Gastroesophageal sphincter (tissue), 3 donors: ENCODE measurements around the gene OR14I1.

Source experiments
- POLR2A ChIP-seq, 2 donors: fragments of 450-650 bp; IDR thresholded peaks; one replicate each; pipeline ENCODE4 v1.6.1; 2017; ENCODE audit warnings: antibody characterized with exemption in 2 of 2, mild to moderate bottlenecking in 2 of 2, moderate library complexity in 1 of 2
- POLR2AphosphoS5 ChIP-seq: sonication (generic); formaldehyde crosslinking; IDR thresholded peaks from one replicate; pipeline ENCODE4 v1.6.1; 2017; ENCODE audit warnings: antibody characterized with exemption
- TF ChIP-seq, protein P1 (sequence below), 4 experiments: fragments of 200-600 bp in 2 of 4; fragments of 450-650 bp in 2 of 4; sonication (generic) in 1 of 4; IDR thresholded peaks; one replicate each; pipeline ENCODE4 v1.5.1; 2017 to 2019; ENCODE audit warnings: antibody characterized with exemption in 4 of 4, mild to moderate bottlenecking in 2 of 4, moderate library complexity in 2 of 4

DNA sequence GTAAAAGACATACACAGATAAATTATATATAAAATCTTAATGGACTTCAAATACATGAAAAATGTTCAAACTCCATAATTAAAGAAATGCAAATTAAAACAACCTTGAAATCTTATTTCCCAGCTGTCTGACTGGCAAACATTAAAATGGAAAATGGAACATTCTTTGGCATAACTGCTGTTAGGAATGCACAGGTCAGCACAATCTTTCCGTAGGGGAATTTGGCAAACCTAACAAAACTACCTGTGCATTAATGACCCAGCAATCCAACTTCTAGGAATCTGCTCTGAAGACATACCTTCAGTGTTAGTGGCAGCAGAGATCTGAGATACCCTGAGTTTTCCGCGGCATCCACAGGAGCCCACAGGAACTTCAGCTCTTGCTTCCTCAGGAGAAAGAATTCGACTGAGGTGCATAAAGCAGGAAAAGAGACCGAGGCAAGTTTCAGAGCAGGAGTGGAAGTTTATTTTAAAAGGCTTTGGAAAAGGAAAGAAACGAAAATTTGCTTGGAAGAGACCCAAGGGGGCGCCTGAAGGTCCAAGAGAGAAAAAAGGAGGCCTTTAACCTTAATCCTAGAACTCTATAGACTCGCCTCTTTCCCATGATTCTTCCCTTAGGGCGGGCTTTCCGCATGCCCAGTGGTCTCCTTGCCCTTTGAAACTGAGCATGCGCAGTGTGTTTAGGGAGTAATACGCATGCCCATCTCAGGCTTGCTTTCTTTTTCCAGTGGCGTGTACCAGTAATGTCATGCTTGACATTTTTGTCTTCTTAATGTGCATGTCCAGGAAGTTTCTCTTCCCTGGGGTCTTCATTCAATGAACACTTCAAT lies 28.2 kb upstream of the OR14I1 start:
- TF ChIP-seq POLR2A (IDR thresholded peaks at IDR 0.05) (no peak), POLR2AphosphoS5 (no peak)
- TF ChIP-seq, protein P1, sequence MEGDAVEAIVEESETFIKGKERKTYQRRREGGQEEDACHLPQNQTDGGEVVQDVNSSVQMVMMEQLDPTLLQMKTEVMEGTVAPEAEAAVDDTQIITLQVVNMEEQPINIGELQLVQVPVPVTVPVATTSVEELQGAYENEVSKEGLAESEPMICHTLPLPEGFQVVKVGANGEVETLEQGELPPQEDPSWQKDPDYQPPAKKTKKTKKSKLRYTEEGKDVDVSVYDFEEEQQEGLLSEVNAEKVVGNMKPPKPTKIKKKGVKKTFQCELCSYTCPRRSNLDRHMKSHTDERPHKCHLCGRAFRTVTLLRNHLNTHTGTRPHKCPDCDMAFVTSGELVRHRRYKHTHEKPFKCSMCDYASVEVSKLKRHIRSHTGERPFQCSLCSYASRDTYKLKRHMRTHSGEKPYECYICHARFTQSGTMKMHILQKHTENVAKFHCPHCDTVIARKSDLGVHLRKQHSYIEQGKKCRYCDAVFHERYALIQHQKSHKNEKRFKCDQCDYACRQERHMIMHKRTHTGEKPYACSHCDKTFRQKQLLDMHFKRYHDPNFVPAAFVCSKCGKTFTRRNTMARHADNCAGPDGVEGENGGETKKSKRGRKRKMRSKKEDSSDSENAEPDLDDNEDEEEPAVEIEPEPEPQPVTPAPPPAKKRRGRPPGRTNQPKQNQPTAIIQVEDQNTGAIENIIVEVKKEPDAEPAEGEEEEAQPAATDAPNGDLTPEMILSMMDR (IDR thresholded peaks at IDR 0.05): no peak
